Neural cell (in vitro differentiated cells): ENCODE data around the gene NPC1. TPM values are rescaled to one million over a fixed set of nuclear protein-coding genes. Genes with fewer than 3 reads are reported as not detected.

Experiments used
- H2AFZ ChIP-seq: fragments of 200-600, 300-800 bp; sonication (generic), shearing (Covaris generic); 2 replicates; pipeline ENCODE4 v1.6.0; 2014; ENCODE audit warnings: low read depth, mild to moderate bottlenecking, antibody characterized with exemption, low read length, moderate library complexity
- H3F3A ChIP-seq: fragments of 200-600 bp; shearing (Covaris generic); 2 replicates; pipeline ENCODE4 v1.6.1; 2016; ENCODE audit warnings: mild to moderate bottlenecking, moderate library complexity, mixed read lengths, antibody characterized with exemption, low read length; ENCODE audit not compliant: insufficient read depth, poor library complexity, severe bottlenecking
- H3K27ac ChIP-seq: fragments of 200-600, 300-800 bp; sonication (generic), shearing (Covaris generic); 2 replicates; pipeline ENCODE4 v1.5.1; 2014; ENCODE audit warnings: mild to moderate bottlenecking, low read length, moderate library complexity
- H3K27me3 ChIP-seq: fragments of 300-800, 200-600 bp; sonication (generic), shearing (Covaris generic); 2 replicates; pipeline ENCODE4 v1.6.0; 2014; ENCODE audit warnings: mild to moderate bottlenecking, low read depth, low read length, moderate library complexity; ENCODE audit not compliant: insufficient read depth
- H3K36me3 ChIP-seq: fragments of 300-800, 200-600 bp; sonication (generic), shearing (Covaris generic); 2 replicates; pipeline ENCODE4 v1.5.1; 2014; ENCODE audit warnings: mild to moderate bottlenecking, antibody characterized with exemption, low read length, moderate library complexity; ENCODE audit not compliant: insufficient read depth
- H3K4me2 ChIP-seq: fragments of 300-800, 200-600 bp; sonication (generic), shearing (Covaris generic); 2 replicates; pipeline ENCODE4 v1.6.0; 2014; ENCODE audit warnings: mild to moderate bottlenecking, low read length
- H3K4me3 ChIP-seq: fragments of 300-800, 200-600 bp; sonication (generic), shearing (Covaris generic); 2 replicates; pipeline ENCODE4 v1.5.1; 2014; ENCODE audit warnings: mild to moderate bottlenecking, low read length, moderate library complexity
- H3K79me2 ChIP-seq: fragments of 200-600 bp; shearing (Covaris generic); replicated peaks from 2 replicates; pipeline ENCODE4 v1.6.0; 2014; ENCODE audit warnings: mild to moderate bottlenecking, low read length, moderate library complexity; ENCODE audit not compliant: insufficient read depth
- H3K9ac ChIP-seq: fragments of 300-800, 200-600 bp; sonication (generic), shearing (Covaris generic); 2 replicates; pipeline ENCODE4 v1.6.1; 2016; ENCODE audit warnings: mild to moderate bottlenecking, low read length, mixed read lengths
- H3K9me2 ChIP-seq: fragments of 200-600 bp; shearing (Covaris generic); 2 replicates; pipeline ENCODE4 v1.6.1; 2016; ENCODE audit warnings: mild to moderate bottlenecking, low read length, mixed read lengths; ENCODE audit not compliant: insufficient read depth
- H3K9me3 ChIP-seq: fragments of 200-600, 300-800 bp; sonication (generic), shearing (Covaris generic); 2 replicates; pipeline ENCODE4 v1.6.1; 2016; ENCODE audit warnings: mild to moderate bottlenecking, mixed run types, low read length, moderate library complexity, mixed read lengths
- H4K20me1 ChIP-seq: fragments of 200-600 bp; shearing (Covaris generic); 2 replicates; pipeline ENCODE4 v1.6.1; 2016; ENCODE audit warnings: mild to moderate bottlenecking, mixed run types; ENCODE audit not compliant: insufficient read depth
- CTCF ChIP-seq: fragments of 450-650 bp; IDR thresholded peaks from 2 replicates; pipeline ENCODE4 v1.5.1; 2014; ENCODE audit warnings: antibody characterized with exemption, mild to moderate bottlenecking, moderate library complexity; ENCODE audit not compliant: poor library complexity, severe bottlenecking
- EP300 ChIP-seq: fragments of 450-650 bp; conservative IDR thresholded peaks from 2 replicates; pipeline ENCODE4 v1.6.1; 2014; ENCODE audit warnings: antibody characterized with exemption, mild to moderate bottlenecking, moderate library complexity; ENCODE audit not compliant: poor library complexity, severe bottlenecking
- EZH2 ChIP-seq: fragments of 200-600, 300-800 bp; shearing (Covaris generic), sonication (generic); IDR thresholded peaks from 2 replicates; pipeline ENCODE4 v1.6.1; 2014; ENCODE audit warnings: antibody characterized with exemption, low read length, borderline replicate concordance, mild to moderate bottlenecking; ENCODE audit not compliant: insufficient read depth, poor library complexity, severe bottlenecking
- MXI1 ChIP-seq: fragments of 450-650 bp; conservative IDR thresholded peaks from 2 replicates; pipeline ENCODE4 v1.6.1; 2014; ENCODE audit warnings: antibody characterized with exemption, mild to moderate bottlenecking; ENCODE audit not compliant: poor library complexity, severe bottlenecking
- POLR2AphosphoS5 ChIP-seq: IDR thresholded peaks from 2 replicates; pipeline ENCODE4 v1.6.1; 2012
- RAD21 ChIP-seq: fragments of 450-650 bp; conservative IDR thresholded peaks from 2 replicates; pipeline ENCODE4 v1.6.1; 2014; ENCODE audit warnings: antibody characterized with exemption, mild to moderate bottlenecking, moderate library complexity
- REST ChIP-seq: IDR thresholded peaks from 2 replicates; pipeline ENCODE4 v1.6.1; 2012; ENCODE audit warnings: borderline replicate concordance
- SMC3 ChIP-seq: fragments of 450-650 bp; conservative IDR thresholded peaks from 2 replicates; pipeline ENCODE4 v1.6.1; 2014; ENCODE audit warnings: antibody characterized with exemption, mild to moderate bottlenecking, moderate library complexity; ENCODE audit not compliant: poor library complexity
- TAF1 ChIP-seq: IDR thresholded peaks from 2 replicates; pipeline ENCODE4 v1.6.1; 2012; ENCODE audit warnings: low read depth
- polyA plus RNA-seq: library from polyadenylated mRNA; depleted of rRNA; stranded (reverse); fragments of >200 nt; gene quantifications from 2 replicates; pipeline ENCODE4 v1.2.3, GENCODE V29; 2014
- small RNA-seq, 3 experiments: library from RNA; depleted of rRNA; stranded (forward); fragments of <200 nt; gene quantifications; one replicate each; pipeline ENCODE3, GENCODE V24; 2012

The NPC1 gene
- polyA plus RNA-seq, 1 donor from 2014 or later = 20.9 TPM

GRCh38 chr18:23484561-23485182 is 101.6 kb downstream of the NPC1 start:
- H3K9me2 ChIP-seq = no peaks in the 10 kb centered on the region
- no peak overlapping the region for H3K27ac ChIP-seq
- H2AFZ ChIP-seq = no peak overlapping the region
- no peaks in the 10 kb centered on the region for H3F3A ChIP-seq
- no peaks in the 10 kb centered on the region for H3K27me3 ChIP-seq
- TF ChIP-seq TAF1 (no peak), MXI1 (no peak), POLR2AphosphoS5 (no peak), RAD21 (no peak), SMC3 (no peak), CTCF (no peak), REST (no peak), EP300 (no peak), EZH2 (no peak)
- H4K20me1 ChIP-seq = no peaks in the 10 kb centered on the region
- no peak overlapping the region for H3K4me3 ChIP-seq
- H3K4me2 ChIP-seq = no peak overlapping the region
- no peaks in the 10 kb centered on the region for H3K36me3 ChIP-seq
- no peaks in the 10 kb centered on the region for H3K79me2 ChIP-seq
- no peak overlapping the region for H3K9ac ChIP-seq
- no peaks in the 10 kb centered on the region for H3K9me3 ChIP-seq

Small RNA genes within 50 kb of the gene (small RNA-seq; reads per million reads assigned to genes)
- gene AC026634.1 (0 reads per million in 3 experiments), gene RF00019 (0 to 1.2 (median 0) reads per million in 3 experiments)

Other genes with a start within 250 kb of the NPC1 start
- 73.0 and 109 TPM in 2 replicates for gene RIOK3, start 133.2 kb downstream of the NPC1 start, polyA plus RNA-seq
- gene RMC1, start 83.0 kb downstream of the NPC1 start, polyA plus RNA-seq = 42.2 and 56.1 TPM in 2 replicates
- gene ANKRD29, start 76.4 kb upstream of the NPC1 start, polyA plus RNA-seq = 4.9 and 7.1 TPM in 2 replicates
- 2.2 and 3.4 TPM in 2 replicates for gene LAMA3, start 102.9 kb upstream of the NPC1 start, polyA plus RNA-seq